Uterus (tissue), 4 donors: Measurements from ENCODE around the gene IRX4. TPM values are rescaled to one million over a fixed set of nuclear protein-coding genes. Genes with fewer than 3 reads are reported as not detected.

Experiments used
- DNase-seq, 2 donors: peaks; one replicate each; pipeline ENCODE4 v3.0.0-alpha.2; 2019 to 2020
- H3K27ac ChIP-seq, 2 donors: fragments of 200-600 bp; sonication (generic); 1 replicate in 1 of 2; 2 replicates in 1 of 2; pipeline ENCODE4 v1.5.1; 2016 to 2018
- H3K27me3 ChIP-seq, 2 donors: fragments of 200-600 bp; sonication (generic); one replicate each; pipeline ENCODE4 v1.5.1; 2018 to 2019; ENCODE audit warnings: control low read depth in 1 of 2
- H3K36me3 ChIP-seq, 2 donors: fragments of 200-600 bp; sonication (generic); one replicate each; pipeline ENCODE4 v1.5.1; 2019; ENCODE audit warnings: control low read depth in 1 of 2
- H3K4me1 ChIP-seq, 2 donors: fragments of 200-600 bp; sonication (generic); one replicate each; pipeline ENCODE4 v1.5.1; 2018 to 2019; ENCODE audit warnings: control low read depth in 1 of 2
- H3K4me3 ChIP-seq, 2 donors: fragments of 200-600 bp; sonication (generic); 1 replicate in 1 of 2; 2 replicates in 1 of 2; pipeline ENCODE4 v1.5.1; 2018 to 2019; ENCODE audit warnings: mild to moderate bottlenecking in 1 of 2
- H3K9me3 ChIP-seq, 2 donors: fragments of 200-600 bp; sonication (generic); one replicate each; pipeline ENCODE4 v1.5.1; 2019; ENCODE audit warnings: control low read depth in 1 of 2
- CTCF ChIP-seq, 4 experiments: fragments of 200-600 bp in 2 of 4; fragments of 450-650 bp in 2 of 4; sonication (generic) in 2 of 4; IDR thresholded peaks; one replicate each; pipeline ENCODE4 v1.5.1; 2016 to 2019; ENCODE audit warnings: antibody characterized with exemption in 4 of 4, mild to moderate bottlenecking in 2 of 4, moderate library complexity in 1 of 4
- POLR2A ChIP-seq, 2 donors: fragments of 450-650 bp; IDR thresholded peaks; one replicate each; pipeline ENCODE4 v1.6.1; 2016; ENCODE audit warnings: antibody characterized with exemption in 2 of 2, mild to moderate bottlenecking in 1 of 2, moderate library complexity in 1 of 2
- intact Hi-C: fragments of 100-400 bp; cut with DNase I; formaldehyde crosslinking; loops from one replicate; pipeline ENCODE4 v1.15.1; 2023; ENCODE audit warnings: low total_unique reads
- total RNA-seq, 4 donors: library from RNA; depleted of rRNA in 3 of 4; stranded (reverse); fragments of >200 nt in 3 of 4; gene quantifications; one replicate each; pipeline versions ENCODE4 v1.1.0 to v1.2.4, GENCODE V29; 2014 to 2023
- donor health status: DM: yes; HTN: yes; CAD: no.

The IRX4 gene
- total RNA-seq, 4 donors from 2014 or later: not detected

GRCh38 chr5:1891391-1891790, 8.7 kb upstream of the IRX4 start:
- TF ChIP-seq POLR2A (IDR thresholded peaks at IDR 0.05) (no peak), CTCF (IDR thresholded peaks at IDR 0.05) (no peak)
- peaks cover 0 to 5% of the 10 kb centered on the region in 2 donors for H3K27me3 ChIP-seq
- H3K4me1 ChIP-seq: peaks cover 0 to 5% of the 10 kb centered on the region in 2 donors
- H3K9me3 ChIP-seq: no peaks in the 10 kb centered on the region
- H3K36me3 ChIP-seq: no peaks in the 10 kb centered on the region
- intact Hi-C loops: no loop called here
- no peak overlapping the region for H3K4me3 ChIP-seq
- DNase-seq: no peak
- H3K27ac ChIP-seq: no peak overlapping the region

- intact Hi-C loops: no loop called here
- no peak for TF ChIP-seq POLR2A (IDR thresholded peaks at IDR 0.05)
- TF ChIP-seq CTCF (IDR thresholded peaks at IDR 0.05): no peak
- DNase-seq: no peak
- peaks cover 0 to 5% of the 10 kb centered on the region in 2 donors for H3K27me3 ChIP-seq
- no peaks in the 10 kb centered on the region for H3K9me3 ChIP-seq
- peaks cover 0 to 5% of the 10 kb centered on the region in 2 donors for H3K4me1 ChIP-seq
- no peak overlapping the region for H3K4me3 ChIP-seq
- no peak overlapping the region for H3K27ac ChIP-seq
- no peaks in the 10 kb centered on the region for H3K36me3 ChIP-seq
These were observed 7.6 kb upstream of the IRX4 start for GRCh38 chr5:1890296-1890695.

- H3K4me3 ChIP-seq: no peak overlapping the region
- TF ChIP-seq CTCF (IDR thresholded peaks at IDR 0.05) (no peak), POLR2A (IDR thresholded peaks at IDR 0.05) (no peak)
- no peak for DNase-seq
- intact Hi-C loops: no loop called here
- no peaks in the 10 kb centered on the region for H3K36me3 ChIP-seq
- peaks cover 0 to 9% of the 10 kb centered on the region in 2 donors for H3K27me3 ChIP-seq
- H3K27ac ChIP-seq: no peak overlapping the region
- H3K9me3 ChIP-seq: no peaks in the 10 kb centered on the region
- peaks cover 0 to 5% of the 10 kb centered on the region in 2 donors for H3K4me1 ChIP-seq
These were observed 6.8 kb upstream of the IRX4 start for GRCh38 chr5:1889321-1890065.

- H3K27me3 ChIP-seq: peaks cover 0 to 17% of the 10 kb centered on the region in 2 donors
- H3K27ac ChIP-seq: no peak overlapping the region
- intact Hi-C loops: no loop called here
- DNase-seq: no peak
- H3K9me3 ChIP-seq: no peaks in the 10 kb centered on the region
- peaks cover 0 to 11% of the 10 kb centered on the region in 2 donors for H3K4me1 ChIP-seq
- H3K36me3 ChIP-seq: no peaks in the 10 kb centered on the region
- no peak for TF ChIP-seq POLR2A (IDR thresholded peaks at IDR 0.05)
- no peak for TF ChIP-seq CTCF (IDR thresholded peaks at IDR 0.05)
- H3K4me3 ChIP-seq: no peak overlapping the region
These were observed 6.0 kb upstream of the IRX4 start for GRCh38 chr5:1888541-1889251.
